ENCODE results near the gene BUD23. TPM values are rescaled to one million over a fixed set of nuclear protein-coding genes. Genes with fewer than 3 reads are reported as not detected.

BUD23 gene
- total RNA-seq, 1 experiment from 2014 or later = 78.1 TPM

GRCh38 chr7:73667344-73668102 lies 15.9 kb upstream of the BUD23 start, which contains the start of gene VPS37D:
Gene VPS37D, plus strand, starts transcription at chr7:73667831. Its CDS starts 128 bp downstream, at chr7:73667959.
- Histone ChIP-seq H2BK20ac (ENCODE audit: low read depth, low read length, poor library complexity, severe bottlenecking) (no peak within 1 kb of the TSS), H4K91ac (ENCODE audit: insufficient read length, low read depth, low read length) (no peak within 1 kb of the TSS), H3K23ac (ENCODE audit: insufficient read length, low read depth, low read length) (no peak within 1 kb of the TSS), H3T11ph (ENCODE audit: low read length) (no peak within 1 kb of the TSS), H2AK5ac (ENCODE audit: insufficient read length, low read length) (no peak within 1 kb of the TSS), H3K4me2 (ENCODE audit: insufficient read depth, insufficient read length, low read length) (peak within 1 kb of the TSS; percentile 69), H3K27me3 (ENCODE audit: insufficient read depth, low read length) (no peaks in the 10 kb centered on the region), H2BK15ac (ENCODE audit: low read depth, low read length) (no peak within 1 kb of the TSS), H3K23me2 (ENCODE audit: insufficient read length, low read depth, low read length, poor library complexity, severe bottlenecking) (peaks cover 10% of the 10 kb centered on the region), H3K4ac (ENCODE audit: low read depth, low read length) (no peak within 1 kb of the TSS), H2BK120ac (ENCODE audit: low read depth, low read length, poor library complexity, severe bottlenecking) (no peak within 1 kb of the TSS), H3K56ac (ENCODE audit: insufficient read length, low read depth, low read length) (no peak within 1 kb of the TSS), H2AFZ (ENCODE audit: low read length) (no peak within 1 kb of the TSS), H2BK12ac (ENCODE audit: insufficient read length, low read depth, low read length) (no peak within 1 kb of the TSS), H3K18ac (ENCODE audit: insufficient read length, low read depth, low read length) (no peak within 1 kb of the TSS), H3K14ac (ENCODE audit: insufficient read depth, low read length) (no peak within 1 kb of the TSS), H4K20me1 (ENCODE audit: control insufficient read depth, insufficient read depth, insufficient read length) (no peaks in the 10 kb centered on the region), H3K79me1 (ENCODE audit: insufficient read depth, low read depth, low read length, poor library complexity, severe bottlenecking) (no peaks in the 10 kb centered on the region), H3K9me3 (ENCODE audit: control insufficient read depth, low read depth, low read length) (no peaks in the 10 kb centered on the region), H3K4me1 (ENCODE audit: insufficient read depth, low read length) (no peaks in the 10 kb centered on the region), H2BK5ac (ENCODE audit: insufficient read length, low read length) (no peak within 1 kb of the TSS), H3K9ac (ENCODE audit: extremely low read depth, insufficient read length, low read length) (peak within 1 kb of the TSS; percentile 6), H3K79me2 (ENCODE audit: insufficient read depth, low read length) (no peaks in the 10 kb centered on the region), H4K8ac (replicated peaks; ENCODE audit: insufficient read length, low read depth, low read length) (no peak within 1 kb of the TSS), H4K5ac (ENCODE audit: insufficient read length, low read depth, low read length) (no peak within 1 kb of the TSS), H3K27ac (ENCODE audit: insufficient read length, low read depth, low read length) (no peak within 1 kb of the TSS)
- Mint-ChIP-seq H3K4me1 (peaks cover 10 to 44% of the 10 kb centered on the region in 2 experiments), H3K27me3 (ENCODE audit: low read depth) (peaks cover 34% of the 10 kb centered on the region), H3K27ac (peak within 1 kb of the TSS in 1 of 3 experiments; percentile 72; a peak in 1 of 7 replicates), H3K4me3 (peak within 1 kb of the TSS; percentile 62 to 87), H3K36me3 (ENCODE audit: insufficient read depth in 1 of 3, low read depth in 3 of 3) (peaks cover 0 to 7% (median 4%) of the 10 kb centered on the region in 3 experiments; a peak in 3 of 7 replicates), H3K9me3 (peaks cover 0 to 6% of the 10 kb centered on the region in 2 experiments; a peak in 2 of 5 replicates)
- TF ChIP-seq CTCF (conservative IDR thresholded peaks at IDR 0.05) = peak; percentile 80
- DNase-seq = peak; percentile 94
- WGBS (ENCODE audit: extremely low coverage, insufficient read length, low lambda C conversion rate) = no CpG with 5 or more reads among the region's 79 CpGs
